Ishikawa (cell line): Measurements from ENCODE around the gene MYO9A.

ENCODE experiments used
- CEBPB ChIP-seq: IDR thresholded peaks from 2 replicates; pipeline ENCODE4 v1.6.1; 2012
- CREB1 ChIP-seq: IDR thresholded peaks from 2 replicates; pipeline ENCODE4 v1.6.1; 2012; ENCODE audit warnings: low read depth
- EGR1 ChIP-seq: IDR thresholded peaks from 2 replicates; pipeline ENCODE4 v1.6.1; 2012
- EP300 ChIP-seq: IDR thresholded peaks from 2 replicates; pipeline ENCODE4 v1.6.1; 2012; ENCODE audit warnings: borderline replicate concordance
- FOXM1 ChIP-seq: IDR thresholded peaks from 2 replicates; pipeline ENCODE4 v1.6.1; 2012; ENCODE audit warnings: low read depth, borderline replicate concordance
- NFIC ChIP-seq: IDR thresholded peaks from 2 replicates; pipeline ENCODE4 v1.6.1; 2012
- RAD21 ChIP-seq: IDR thresholded peaks from 2 replicates; pipeline ENCODE4 v1.6.1; 2012; ENCODE audit warnings: low read depth
- TAF1 ChIP-seq: IDR thresholded peaks from 2 replicates; pipeline ENCODE4 v1.6.1; 2012; ENCODE audit warnings: low read depth, mild to moderate bottlenecking
- TCF12 ChIP-seq: IDR thresholded peaks from 2 replicates; pipeline ENCODE4 v1.6.1; 2012; ENCODE audit warnings: low read depth
- TEAD4 ChIP-seq: IDR thresholded peaks from 2 replicates; pipeline ENCODE4 v1.6.1; 2012
- YY1 ChIP-seq: IDR thresholded peaks from 2 replicates; pipeline ENCODE4 v1.6.1; 2012; ENCODE audit warnings: low read depth
- ZBTB7A ChIP-seq: IDR thresholded peaks from 2 replicates; pipeline ENCODE4 v1.6.1; 2012; ENCODE audit warnings: low read depth
- TF ChIP-seq, protein P1 (sequence below): IDR thresholded peaks from 2 replicates; pipeline ENCODE4 v1.6.1; 2012; ENCODE audit warnings: low read depth, mild to moderate bottlenecking
- TF ChIP-seq, protein P2 (sequence below): IDR thresholded peaks from 2 replicates; pipeline ENCODE4 v1.6.1; 2012
- TF ChIP-seq, protein P3 (sequence below): IDR thresholded peaks from 2 replicates; pipeline ENCODE4 v1.6.1; 2012

The MYO9A gene

DNA sequence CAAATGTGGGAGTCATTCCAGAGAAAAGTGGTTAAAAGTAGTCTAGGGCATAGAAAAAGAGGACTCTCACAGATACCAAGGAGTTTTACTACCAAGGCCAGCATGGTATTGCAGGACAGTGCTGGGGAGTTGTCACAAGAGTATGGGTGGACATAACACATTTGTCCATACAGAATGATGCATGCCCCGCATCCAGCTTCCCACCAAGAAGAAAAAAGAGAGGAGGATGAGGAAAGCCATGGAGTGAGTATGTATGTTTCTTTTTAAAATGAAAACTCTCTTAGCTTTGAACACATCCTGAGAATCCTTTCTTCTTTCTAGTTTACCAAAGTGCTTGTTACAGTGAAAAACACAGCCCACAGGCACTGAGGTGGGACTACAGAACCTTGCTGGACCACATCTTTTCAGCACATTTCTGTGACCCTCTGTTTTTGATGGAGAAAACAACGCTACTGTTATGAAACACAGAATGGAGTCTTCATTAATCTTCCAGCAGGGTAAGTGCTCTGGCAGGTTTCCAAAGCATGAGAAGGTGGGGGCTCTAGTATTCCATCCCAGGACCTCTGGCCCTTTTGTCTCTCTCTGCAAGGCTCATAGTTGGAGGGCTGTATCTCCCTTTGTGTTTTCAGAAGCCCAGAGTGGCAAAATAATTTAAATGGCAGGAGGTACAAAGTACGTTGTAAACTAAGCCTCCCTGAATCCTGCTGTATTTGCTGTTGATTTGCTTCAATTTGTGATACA, 294.9 kb downstream of the MYO9A start:
- TF ChIP-seq RAD21 (no peak), EP300 (no peak), TAF1 (no peak)

DNA sequence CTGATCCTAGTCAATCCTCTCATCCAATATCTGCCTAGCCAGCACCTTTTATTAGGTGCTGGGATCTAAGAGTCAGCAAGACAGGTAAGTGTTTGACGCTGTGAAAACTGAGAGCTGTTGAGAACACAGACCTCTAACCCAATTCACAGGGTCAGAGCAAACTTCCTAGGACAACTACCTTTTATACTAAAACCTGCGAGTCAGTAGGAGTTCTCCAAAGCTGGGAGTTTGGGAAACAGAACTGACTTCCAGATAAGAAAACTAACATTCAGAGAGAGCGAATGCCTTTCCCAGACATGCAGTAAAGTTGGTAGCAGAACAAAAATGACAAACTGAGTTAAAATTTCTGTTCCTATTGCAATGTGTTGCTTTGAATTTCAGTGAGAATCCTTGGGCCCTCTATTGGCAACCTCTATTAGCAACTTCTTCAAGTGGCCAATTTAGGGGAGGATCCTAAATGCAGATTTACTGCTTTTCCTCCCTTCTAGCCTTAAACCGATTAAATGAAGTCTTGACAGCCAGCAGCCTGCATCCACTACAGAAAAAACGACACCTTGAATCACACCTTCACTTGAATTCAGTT, 296.3 kb downstream of the MYO9A start:
- TF ChIP-seq, protein P1, sequence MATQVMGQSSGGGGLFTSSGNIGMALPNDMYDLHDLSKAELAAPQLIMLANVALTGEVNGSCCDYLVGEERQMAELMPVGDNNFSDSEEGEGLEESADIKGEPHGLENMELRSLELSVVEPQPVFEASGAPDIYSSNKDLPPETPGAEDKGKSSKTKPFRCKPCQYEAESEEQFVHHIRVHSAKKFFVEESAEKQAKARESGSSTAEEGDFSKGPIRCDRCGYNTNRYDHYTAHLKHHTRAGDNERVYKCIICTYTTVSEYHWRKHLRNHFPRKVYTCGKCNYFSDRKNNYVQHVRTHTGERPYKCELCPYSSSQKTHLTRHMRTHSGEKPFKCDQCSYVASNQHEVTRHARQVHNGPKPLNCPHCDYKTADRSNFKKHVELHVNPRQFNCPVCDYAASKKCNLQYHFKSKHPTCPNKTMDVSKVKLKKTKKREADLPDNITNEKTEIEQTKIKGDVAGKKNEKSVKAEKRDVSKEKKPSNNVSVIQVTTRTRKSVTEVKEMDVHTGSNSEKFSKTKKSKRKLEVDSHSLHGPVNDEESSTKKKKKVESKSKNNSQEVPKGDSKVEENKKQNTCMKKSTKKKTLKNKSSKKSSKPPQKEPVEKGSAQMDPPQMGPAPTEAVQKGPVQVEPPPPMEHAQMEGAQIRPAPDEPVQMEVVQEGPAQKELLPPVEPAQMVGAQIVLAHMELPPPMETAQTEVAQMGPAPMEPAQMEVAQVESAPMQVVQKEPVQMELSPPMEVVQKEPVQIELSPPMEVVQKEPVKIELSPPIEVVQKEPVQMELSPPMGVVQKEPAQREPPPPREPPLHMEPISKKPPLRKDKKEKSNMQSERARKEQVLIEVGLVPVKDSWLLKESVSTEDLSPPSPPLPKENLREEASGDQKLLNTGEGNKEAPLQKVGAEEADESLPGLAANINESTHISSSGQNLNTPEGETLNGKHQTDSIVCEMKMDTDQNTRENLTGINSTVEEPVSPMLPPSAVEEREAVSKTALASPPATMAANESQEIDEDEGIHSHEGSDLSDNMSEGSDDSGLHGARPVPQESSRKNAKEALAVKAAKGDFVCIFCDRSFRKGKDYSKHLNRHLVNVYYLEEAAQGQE = no peak
- no peak for TF ChIP-seq RAD21
- no peak for TF ChIP-seq TEAD4
- TF ChIP-seq YY1 = no peak
- no peak for TF ChIP-seq CEBPB
- TF ChIP-seq TAF1 = no peak

DNA sequence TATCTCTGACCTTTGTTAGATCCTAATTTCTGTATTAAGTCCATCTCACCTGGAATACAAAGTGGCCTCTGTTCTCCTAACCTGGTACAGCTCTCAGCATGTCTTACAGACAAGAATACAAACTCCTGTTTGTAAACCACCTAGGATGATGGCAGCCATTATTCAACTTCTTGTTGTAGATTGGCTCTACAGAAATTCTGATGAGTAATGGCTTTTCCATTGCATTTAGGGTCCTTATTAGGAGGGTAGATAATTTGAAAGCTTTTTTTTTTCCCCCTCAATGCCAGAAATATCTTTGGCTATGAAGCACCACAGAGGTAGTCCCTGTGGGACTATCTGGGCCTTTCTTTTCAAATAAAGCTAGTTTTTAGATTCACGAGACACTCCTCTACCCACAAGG, 297.8 kb downstream of the MYO9A start:
- TF ChIP-seq EGR1 (no peak), FOXM1 (no peak), YY1 (no peak), ZBTB7A (no peak), CEBPB (no peak), RAD21 (no peak), NFIC (no peak), EP300 (no peak), CREB1 (no peak), TAF1 (no peak), TEAD4 (no peak)
- TF ChIP-seq, protein P1 = no peak
- TF ChIP-seq, protein P2, sequence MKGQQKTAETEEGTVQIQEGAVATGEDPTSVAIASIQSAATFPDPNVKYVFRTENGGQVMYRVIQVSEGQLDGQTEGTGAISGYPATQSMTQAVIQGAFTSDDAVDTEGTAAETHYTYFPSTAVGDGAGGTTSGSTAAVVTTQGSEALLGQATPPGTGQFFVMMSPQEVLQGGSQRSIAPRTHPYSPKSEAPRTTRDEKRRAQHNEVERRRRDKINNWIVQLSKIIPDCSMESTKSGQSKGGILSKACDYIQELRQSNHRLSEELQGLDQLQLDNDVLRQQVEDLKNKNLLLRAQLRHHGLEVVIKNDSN = no peak
- TF ChIP-seq, protein P3, sequence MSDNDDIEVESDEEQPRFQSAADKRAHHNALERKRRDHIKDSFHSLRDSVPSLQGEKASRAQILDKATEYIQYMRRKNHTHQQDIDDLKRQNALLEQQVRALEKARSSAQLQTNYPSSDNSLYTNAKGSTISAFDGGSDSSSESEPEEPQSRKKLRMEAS = no peak

DNA sequence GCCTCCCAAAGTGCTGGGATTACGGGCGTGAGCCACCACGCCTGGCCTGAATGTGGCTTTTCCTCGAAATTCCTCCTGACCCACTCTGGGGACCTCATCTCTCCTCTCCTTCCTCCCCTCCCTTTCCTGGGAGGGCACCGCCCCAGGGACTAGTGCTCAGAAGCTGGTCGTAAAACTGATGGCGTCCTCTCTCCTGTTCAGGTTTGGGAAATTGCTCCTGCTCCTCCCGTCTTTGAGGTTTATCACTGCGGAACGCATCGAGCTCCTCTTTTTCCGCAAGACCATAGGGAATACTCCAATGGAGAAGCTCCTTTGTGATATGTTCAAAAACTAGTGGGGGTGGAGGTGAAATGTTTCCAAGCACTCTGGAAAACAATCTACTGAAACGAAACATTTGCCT, 300.6 kb downstream of the MYO9A start:
- TF ChIP-seq TCF12 (no peak), YY1 (no peak), ZBTB7A (no peak), CREB1 (no peak), CEBPB (no peak)
- TF ChIP-seq, protein P1 = no peak
- TF ChIP-seq, protein P2 = no peak

DNA sequence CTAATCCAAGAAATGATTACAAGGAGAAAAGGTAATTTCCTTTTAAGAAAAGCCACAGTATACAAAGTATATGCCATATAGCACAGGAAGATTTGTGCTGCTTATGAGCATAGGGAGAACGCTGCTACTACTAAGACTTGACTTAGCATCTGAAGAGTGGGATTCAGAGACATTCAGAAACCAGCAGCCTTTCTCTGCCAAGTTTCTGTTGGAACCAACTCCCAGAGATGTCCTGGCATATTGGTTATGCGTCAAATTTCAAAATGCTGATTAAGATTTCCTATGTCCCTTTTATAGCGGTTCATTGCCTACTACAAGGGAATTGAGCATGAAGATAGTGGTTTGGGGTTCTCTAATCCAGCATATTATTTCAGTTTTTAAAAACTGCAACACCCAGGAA, 302.6 kb downstream of the MYO9A start:
- TF ChIP-seq ZBTB7A (no peak), CREB1 (no peak), YY1 (no peak), EP300 (no peak), TEAD4 (no peak), TCF12 (no peak)
- TF ChIP-seq, protein P3 = no peak
